ENCODE measurements around the gene ECHDC3.
A peak's percentile ranks its signal among the peaks of the same experiment; 100 is the strongest.
"Not testable (repeated sequence)": the region's sequence is repeated elsewhere in the genome, so short reads cannot be mapped to it uniquely, and the experiment has no call there.

Gene ECHDC3

GRCh38 chr10:11702264-11702663, 39.9 kb upstream of the ECHDC3 start:
- Histone ChIP-seq H3K27me3 (no peaks in the 10 kb centered on the region), H3K4me3 (no peak overlapping the region), H3K36me3 (no peaks in the 10 kb centered on the region), H3K4me1 (peaks cover 20% of the 10 kb centered on the region), H4K20me1 (no peaks in the 10 kb centered on the region), H3K27ac (no peak overlapping the region), H3K9me3 (no peaks in the 10 kb centered on the region), H3K9ac (no peak overlapping the region), H3K4me2 (no peak overlapping the region)
- TF ChIP-seq Cebpa-rat (IDR thresholded peaks at IDR 0.05), result no peak

GRCh38 chr10:11704092-11704491, 38.1 kb upstream of the ECHDC3 start:
- no peak for TF ChIP-seq Cebpa-rat (IDR thresholded peaks at IDR 0.05)
- Histone ChIP-seq H3K27me3 (no peaks in the 10 kb centered on the region), H3K9ac (no peak overlapping the region), H3K4me3 (no peak overlapping the region), H3K4me1 (peaks cover 16% of the 10 kb centered on the region), H3K27ac (no peak overlapping the region), H4K20me1 (no peaks in the 10 kb centered on the region), H3K36me3 (no peaks in the 10 kb centered on the region), H3K9me3 (no peaks in the 10 kb centered on the region), H3K4me2 (no peak overlapping the region)

GRCh38 chr10:11705722-11706121, 36.5 kb upstream of the ECHDC3 start:
- H3K4me2 ChIP-seq, result no peak overlapping the region
- H3K27me3 ChIP-seq, result no peaks in the 10 kb centered on the region
- H3K4me1 ChIP-seq, result peaks cover 13% of the 10 kb centered on the region
- no peaks in the 10 kb centered on the region for H4K20me1 ChIP-seq
- no peak overlapping the region for H3K4me3 ChIP-seq
- no peak overlapping the region for H3K9ac ChIP-seq
- H3K36me3 ChIP-seq, result no peaks in the 10 kb centered on the region
- no peaks in the 10 kb centered on the region for H3K9me3 ChIP-seq
- TF ChIP-seq Cebpa-rat (IDR thresholded peaks at IDR 0.05), result no peak
- H3K27ac ChIP-seq, result no peak overlapping the region

GRCh38 chr10:11706895-11707567, 35.2 kb upstream of the ECHDC3 start:
- H3K9ac ChIP-seq, result no peak overlapping the region
- H3K4me2 ChIP-seq, result no peak overlapping the region
- H3K9me3 ChIP-seq, result no peaks in the 10 kb centered on the region
- H4K20me1 ChIP-seq, result no peaks in the 10 kb centered on the region
- no peak overlapping the region for H3K27ac ChIP-seq
- no peaks in the 10 kb centered on the region for H3K27me3 ChIP-seq
- H3K4me3 ChIP-seq, result no peak overlapping the region
- no peaks in the 10 kb centered on the region for H3K36me3 ChIP-seq
- peaks cover 12% of the 10 kb centered on the region for H3K4me1 ChIP-seq
- TF ChIP-seq Cebpa-rat (IDR thresholded peaks at IDR 0.05), result no peak

- H3K36me3 ChIP-seq, result no peaks in the 10 kb centered on the region
- H3K4me3 ChIP-seq, result no peak overlapping the region
- no peaks in the 10 kb centered on the region for H3K27me3 ChIP-seq
- TF ChIP-seq Cebpa-rat (IDR thresholded peaks at IDR 0.05), result no peak
- H3K4me2 ChIP-seq, result no peak overlapping the region
- no peak overlapping the region for H3K27ac ChIP-seq
- H3K9me3 ChIP-seq, result no peaks in the 10 kb centered on the region
- no peak overlapping the region for H3K9ac ChIP-seq
- H4K20me1 ChIP-seq, result no peaks in the 10 kb centered on the region
- peaks cover 10% of the 10 kb centered on the region for H3K4me1 ChIP-seq
Measured at GRCh38 chr10:11707624-11708350, 34.4 kb upstream of the ECHDC3 start.

- H3K9ac ChIP-seq, H4K20me1 ChIP-seq, H3K4me3 ChIP-seq, H3K9me3 ChIP-seq, H3K27ac ChIP-seq, H3K36me3 ChIP-seq, H3K27me3 ChIP-seq, H3K4me2 ChIP-seq: not testable (repeated sequence)
- H3K4me1 ChIP-seq, result peaks cover 14% of the 10 kb centered on the region
Measured at GRCh38 chr10:11708801-11709200, 33.4 kb upstream of the ECHDC3 start.

GRCh38 chr10:11712744-11713143, 29.4 kb upstream of the ECHDC3 start:
- Histone ChIP-seq H3K27me3 (no peaks in the 10 kb centered on the region), H3K4me2 (no peak overlapping the region), H3K4me1 (peaks cover 14% of the 10 kb centered on the region), H4K20me1 (no peaks in the 10 kb centered on the region), H3K4me3 (no peak overlapping the region), H3K27ac (no peak overlapping the region), H3K9ac (no peak overlapping the region), H3K36me3 (no peaks in the 10 kb centered on the region), H3K9me3 (peaks cover 10% of the 10 kb centered on the region)
- no peak for TF ChIP-seq Cebpa-rat (IDR thresholded peaks at IDR 0.05)

- Histone ChIP-seq H3K27me3 (no peaks in the 10 kb centered on the region), H3K36me3 (no peaks in the 10 kb centered on the region), H4K20me1 (no peaks in the 10 kb centered on the region), H3K4me2 (no peak overlapping the region), H3K4me3 (no peak overlapping the region), H3K9me3 (peaks cover 10% of the 10 kb centered on the region), H3K4me1 (peaks cover 14% of the 10 kb centered on the region), H3K27ac (no peak overlapping the region), H3K9ac (0 out of 2 replicates have a peak overlapping the region, but pooled peaks have one; percentile 4)
- TF ChIP-seq Cebpa-rat (IDR thresholded peaks at IDR 0.05), result no peak
Measured at GRCh38 chr10:11713186-11713743, 28.9 kb upstream of the ECHDC3 start.

- H3K9ac ChIP-seq, result no peak overlapping the region
- H3K4me2 ChIP-seq, result no peak overlapping the region
- H3K36me3 ChIP-seq, result no peaks in the 10 kb centered on the region
- H3K27ac ChIP-seq, result no peak overlapping the region
- peaks cover 10% of the 10 kb centered on the region for H3K9me3 ChIP-seq
- no peaks in the 10 kb centered on the region for H3K27me3 ChIP-seq
- H4K20me1 ChIP-seq, result no peaks in the 10 kb centered on the region
- peaks cover 14% of the 10 kb centered on the region for H3K4me1 ChIP-seq
- TF ChIP-seq Cebpa-rat (IDR thresholded peaks at IDR 0.05), result no peak
- H3K4me3 ChIP-seq, result no peak overlapping the region
Measured at GRCh38 chr10:11713963-11714362, 28.2 kb upstream of the ECHDC3 start.

GRCh38 chr10:11714750-11715365, 27.3 kb upstream of the ECHDC3 start:
- Histone ChIP-seq H3K27me3 (no peaks in the 10 kb centered on the region), H3K4me2 (no peak overlapping the region), H4K20me1 (no peaks in the 10 kb centered on the region), H3K9me3 (peaks cover 10% of the 10 kb centered on the region), H3K4me3 (no peak overlapping the region), H3K27ac (no peak overlapping the region), H3K9ac (no peak overlapping the region), H3K4me1 (peaks cover 14% of the 10 kb centered on the region), H3K36me3 (no peaks in the 10 kb centered on the region)
- no peak for TF ChIP-seq Cebpa-rat (IDR thresholded peaks at IDR 0.05)
